K562 (cell line): ENCODE data around the gene SND1. TPM values are rescaled to one million over a fixed set of nuclear protein-coding genes. Genes with fewer than 3 reads are reported as not detected.

ENCODE experiments used
- BRD4 ChIP-seq: fragments of 200-600 bp; sonication (generic); IDR thresholded peaks from 2 replicates; pipeline ENCODE4 v1.6.1; 2017; ENCODE audit warnings: inconsistent platforms
- CBX3 ChIP-seq, 2 experiments: IDR thresholded peaks; 1 replicate in 1 of 2; 2 replicates in 1 of 2; pipeline ENCODE4 v1.6.1; 2012; ENCODE audit warnings: inconsistent platforms in 2 of 2, low read length in 2 of 2, borderline replicate concordance in 1 of 2, control low read depth in 1 of 2
- E2F8 ChIP-seq: fragments of 450-650 bp; IDR thresholded peaks from 2 replicates; pipeline ENCODE4 v1.7.1; 2018; ENCODE audit warnings: mild to moderate bottlenecking, low read depth; ENCODE audit not compliant: partially characterized antibody
- GTF2B ChIP-seq: IDR thresholded peaks from 2 replicates; pipeline ENCODE4 v1.6.1; 2011; ENCODE audit not compliant: insufficient read length; ENCODE audit errors: extremely low read depth
- HINFP ChIP-seq: fragments of 450-650 bp; conservative IDR thresholded peaks from 2 replicates; pipeline ENCODE4 v1.6.1; 2016; ENCODE audit warnings: missing genetic modification characterization, low read depth, mild to moderate bottlenecking, control low read depth, missing compliant biosample characterization
- MAFG ChIP-seq: fragments of 450-650 bp; conservative IDR thresholded peaks from 2 replicates; pipeline ENCODE4 v1.6.1; 2016; ENCODE audit warnings: missing genetic modification characterization, missing compliant biosample characterization
- MBD1 ChIP-seq: fragments of 250-450 bp; sonication (Bioruptor Pico); IDR thresholded peaks from 2 replicates; pipeline ENCODE4 v1.8.0; 2022; ENCODE audit warnings: inconsistent platforms
- MED1 ChIP-seq: sonication (generic); formaldehyde crosslinking; IDR thresholded peaks from 2 replicates; pipeline ENCODE4 v1.8.1; 2023; ENCODE audit warnings: missing genetic modification reagents, borderline replicate concordance
- MTA2 ChIP-seq: fragments of 450-650 bp; IDR thresholded peaks from 2 replicates; pipeline ENCODE4 v1.6.1; 2016; ENCODE audit warnings: low read depth
- NBN ChIP-seq: fragments of 450-650 bp; IDR thresholded peaks from 2 replicates; pipeline ENCODE4 v1.6.1; 2016; ENCODE audit warnings: low read depth, mild to moderate bottlenecking
- PYGO2 ChIP-seq: fragments of 450-650 bp; IDR thresholded peaks from 2 replicates; pipeline ENCODE4 v1.6.1; 2016; ENCODE audit warnings: mild to moderate bottlenecking, missing genetic modification characterization, moderate library complexity, missing compliant biosample characterization
- SMARCA4 ChIP-seq: fragments of 450-650 bp; IDR thresholded peaks from 2 replicates; pipeline ENCODE4 v1.6.1; 2016
- SREBF2 ChIP-seq: sonication (generic); formaldehyde crosslinking; IDR thresholded peaks from 2 replicates; pipeline ENCODE4 v1.4.0; 2020; ENCODE audit warnings: mild to moderate bottlenecking, missing genetic modification reagents
- TFAP4 ChIP-seq: sonication (generic); formaldehyde crosslinking; IDR thresholded peaks from 2 replicates; pipeline ENCODE4 v1.8.0; 2022; ENCODE audit warnings: missing genetic modification reagents, mild to moderate bottlenecking, moderate library complexity, borderline replicate concordance
- ZBTB17 ChIP-seq: fragments of 450-650 bp; formaldehyde crosslinking; IDR thresholded peaks from 2 replicates; pipeline ENCODE4 v1.4.0; 2020; ENCODE audit warnings: mild to moderate bottlenecking
- ZBTB9 ChIP-seq: fragments of 450-650 bp; formaldehyde crosslinking; IDR thresholded peaks from 2 replicates; pipeline ENCODE4 v1.4.0; 2020; ENCODE audit warnings: mild to moderate bottlenecking, moderate library complexity
- ZKSCAN3 ChIP-seq: fragments of 250-450 bp; sonication (Bioruptor Pico); IDR thresholded peaks from 2 replicates; pipeline ENCODE4 v1.4.0; 2020
- polyA plus RNA-seq, 8 experiments: library from polyadenylated mRNA; depleted of rRNA in 4 of 8; stranded (reverse) in 5 of 8; unstranded in 3 of 8; fragments of >200 nt; fragmentation: Nextera tagmentation in 2 of 8; fragmentation: Illumina TruSeq in 1 of 8; extraction: Ambion mirVana in 2 of 8; extraction: Trizol in 1 of 8; gene quantifications; 2 replicates each; pipeline versions ENCODE4 v1.2.1 to v1.2.3, GENCODE V29; 2011 to 2014; ENCODE audit warnings: inconsistent platforms in 1 of 8, missing spikeins in 1 of 8
- total RNA-seq, 7 experiments: library from RNA; depleted of rRNA in 6 of 7; stranded (reverse); fragments of >200 nt in 6 of 7; fragmentation: Illumina TruSeq in 2 of 7; extraction: Trizol in 2 of 7; gene quantifications; 2 replicates each; pipeline versions ENCODE4 v1.2.1 to v1.2.3, GENCODE V29; 2011 to 2021; ENCODE audit warnings: low replicate concordance in 1 of 7

SND1 gene
- total and polyA plus RNA-seq, 9 of the 15 experiments (the other 6 are each of a cell fraction or from before 2014, with no cell fraction given) = 46.5 to 307 (median 191) TPM

- no peak for TF ChIP-seq ZKSCAN3 (CRISPR knock-in tag)
- peak in 1 of 2 experiments; percentile 31; a peak in 1 of 3 replicates for TF ChIP-seq CBX3 (IDR thresholded peaks at IDR 0.05; ENCODE audit: borderline replicate concordance in 1 of 2, low read length in 2 of 2)
- no peak for TF ChIP-seq SMARCA4
- no peak; the same call in 1 of the 2 replicates for TF ChIP-seq TFAP4
- TF ChIP-seq GTF2B = no peak
- no peak for TF ChIP-seq E2F8
- no peak for TF ChIP-seq MAFG (tag)
- peak; percentile 91 for TF ChIP-seq BRD4
- TF ChIP-seq PYGO2 (tag) = no peak; the same call in 1 of the 2 replicates
- TF ChIP-seq MBD1 = peak; percentile 72; the same call in 1 of the 2 replicates
- no peak for TF ChIP-seq MTA2
- TF ChIP-seq NBN = no peak
- TF ChIP-seq HINFP = peak; percentile 4; the same call in 1 of the 2 replicates
- no peak for TF ChIP-seq SREBF2 (CRISPR knock-in tag)
- no peak for TF ChIP-seq ZBTB9 (CRISPR knock-in tag)
- TF ChIP-seq ZBTB17 (CRISPR knock-in tag) = no peak
- TF ChIP-seq MED1 = no peak
Observed at GRCh38 chr7:127650847-127651555, 993 bp upstream of the SND1 start (continued).
